Hepatocyte (in vitro differentiated cells): ENCODE data around the gene IPO11.

ENCODE experiments used
- EZH2 ChIP-seq: fragments of 200-600 bp; sonication (generic); IDR thresholded peaks from 2 replicates; pipeline ENCODE4 v1.6.1; 2016; ENCODE audit warnings: antibody characterized with exemption, mild to moderate bottlenecking, borderline replicate concordance
- TF ChIP-seq, protein P1 (sequence below): fragments of 200-600 bp; sonication (generic); IDR thresholded peaks from 2 replicates; pipeline ENCODE4 v1.5.1; 2016; ENCODE audit warnings: antibody characterized with exemption, mild to moderate bottlenecking; ENCODE audit not compliant: poor library complexity

DNA sequence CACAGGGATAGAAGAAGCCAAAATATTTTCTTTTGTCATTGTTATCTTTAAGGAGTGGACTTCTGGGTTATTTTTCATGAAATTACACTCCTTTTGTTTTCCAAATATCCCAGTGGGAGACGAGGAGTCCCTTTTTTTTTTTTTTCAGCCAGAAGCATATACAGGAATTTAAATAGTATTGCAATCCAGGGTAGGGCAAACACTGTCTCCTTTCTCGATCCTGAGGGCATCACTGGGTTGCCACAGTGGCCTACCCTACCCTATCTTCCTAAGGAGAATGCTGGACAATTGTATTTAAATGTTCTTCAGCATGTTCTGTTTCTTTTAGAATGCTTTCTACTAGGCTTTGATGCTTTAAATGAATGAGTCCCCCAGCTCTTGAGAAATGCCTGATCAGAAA is 214.0 kb downstream of the IPO11 start:
- TF ChIP-seq, protein P1, sequence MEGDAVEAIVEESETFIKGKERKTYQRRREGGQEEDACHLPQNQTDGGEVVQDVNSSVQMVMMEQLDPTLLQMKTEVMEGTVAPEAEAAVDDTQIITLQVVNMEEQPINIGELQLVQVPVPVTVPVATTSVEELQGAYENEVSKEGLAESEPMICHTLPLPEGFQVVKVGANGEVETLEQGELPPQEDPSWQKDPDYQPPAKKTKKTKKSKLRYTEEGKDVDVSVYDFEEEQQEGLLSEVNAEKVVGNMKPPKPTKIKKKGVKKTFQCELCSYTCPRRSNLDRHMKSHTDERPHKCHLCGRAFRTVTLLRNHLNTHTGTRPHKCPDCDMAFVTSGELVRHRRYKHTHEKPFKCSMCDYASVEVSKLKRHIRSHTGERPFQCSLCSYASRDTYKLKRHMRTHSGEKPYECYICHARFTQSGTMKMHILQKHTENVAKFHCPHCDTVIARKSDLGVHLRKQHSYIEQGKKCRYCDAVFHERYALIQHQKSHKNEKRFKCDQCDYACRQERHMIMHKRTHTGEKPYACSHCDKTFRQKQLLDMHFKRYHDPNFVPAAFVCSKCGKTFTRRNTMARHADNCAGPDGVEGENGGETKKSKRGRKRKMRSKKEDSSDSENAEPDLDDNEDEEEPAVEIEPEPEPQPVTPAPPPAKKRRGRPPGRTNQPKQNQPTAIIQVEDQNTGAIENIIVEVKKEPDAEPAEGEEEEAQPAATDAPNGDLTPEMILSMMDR = no peak
- no peak for TF ChIP-seq EZH2
